ENCODE results near the gene ZNF205. TPM values are rescaled to one million over a fixed set of nuclear protein-coding genes. Genes with fewer than 3 reads are reported as not detected.

ZNF205 gene
- total and polyA plus RNA-seq, 2 of the 13 experiments (the other 11 are each of a cell fraction or from before 2014, with no cell fraction given) = 5.8 to 10.2 TPM

DNA sequence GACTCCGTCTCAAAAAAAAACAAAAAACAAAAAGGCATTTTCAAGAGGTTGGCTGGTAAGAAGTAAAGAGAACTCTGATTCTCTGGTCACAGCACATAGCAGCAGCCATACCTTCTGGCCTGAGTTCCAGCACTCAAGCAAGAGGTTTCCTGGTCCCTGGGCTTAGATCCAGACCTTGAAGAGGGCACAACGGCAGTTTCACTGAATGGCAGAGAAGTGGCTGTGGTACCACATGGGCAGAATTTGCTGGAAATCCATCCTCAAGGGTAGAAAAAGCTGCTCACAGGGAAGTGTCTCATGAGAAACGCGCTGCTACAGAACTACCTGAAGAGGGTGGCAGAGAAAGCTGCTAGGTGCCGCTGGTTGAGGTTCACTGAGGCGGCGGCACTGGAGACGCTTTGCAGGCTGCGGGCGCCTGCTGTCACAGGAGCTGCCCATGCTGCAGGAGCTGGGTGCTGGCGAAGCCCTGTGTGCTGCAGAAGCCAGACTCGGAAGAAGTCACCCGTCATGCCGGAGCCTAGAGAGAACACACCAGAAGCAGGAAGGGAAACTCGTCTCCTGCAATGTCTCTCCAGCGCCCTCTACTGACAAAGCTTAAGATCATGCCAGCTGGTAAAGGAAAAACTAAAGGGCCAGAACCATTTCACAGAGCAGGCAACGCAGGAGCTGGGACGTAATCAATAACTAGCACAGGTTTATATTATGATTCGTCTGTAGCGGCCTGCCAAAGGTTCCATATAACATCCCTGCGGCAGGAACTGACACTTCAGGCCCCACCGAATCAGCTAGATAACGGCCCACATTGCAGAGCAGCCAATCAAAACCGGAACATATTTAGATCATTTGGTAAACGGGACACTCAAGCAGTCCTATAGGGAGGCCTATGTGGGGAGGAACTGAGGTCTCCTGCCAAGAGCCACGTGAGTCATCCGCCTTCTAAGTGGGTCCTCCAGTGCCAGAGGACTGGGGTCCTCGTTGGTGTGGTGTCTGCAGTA lies 17.0 kb downstream of the ZNF205 start:
- Histone ChIP-seq H3K27me3 (ENCODE audit: control insufficient read depth in 1 of 2, insufficient read depth in 2 of 2, low read length in 2 of 2) (no peaks in the 10 kb centered on the region; a peak in 1 of 5 replicates), H3K4me2 (ENCODE audit: low read depth, low read length) (peak overlapping the region; percentile 73), H3K9ac (ENCODE audit: insufficient read depth, low read depth, low read length) (peak overlapping the region; percentile 40; the same call in 1 of the 2 replicates), H3K36me3 (replicated peaks in 1 of 2; ENCODE audit: control insufficient read depth in 1 of 2, insufficient read depth in 2 of 2, low read length in 2 of 2) (0 out of 5 replicates have a peak, but pooled peaks cover 0 to 2% of the 10 kb centered on the region in 2 experiments), H3K4me3 (replicated peaks in 1 of 3; ENCODE audit: insufficient read depth in 1 of 3, low read depth in 2 of 3, low read length in 3 of 3) (peak overlapping the region; percentile 25 to 67 (median 47); a peak in 5 of 6 replicates), H3K27ac (ENCODE audit: extremely low read length, insufficient read depth, low read length) (no peak overlapping the region), H3K79me2 (ENCODE audit: insufficient read depth, low read length) (peaks cover 13% of the 10 kb centered on the region), H3K4me1 (ENCODE audit: insufficient read depth, low read length) (peaks cover 46% of the 10 kb centered on the region), H4K20me1 (ENCODE audit: insufficient read depth, low read length) (peaks cover 7% of the 10 kb centered on the region), H2AFZ (ENCODE audit: low read length) (no peak overlapping the region), H3K9me3 (ENCODE audit: low read length) (no peaks in the 10 kb centered on the region)
- intact Hi-C loops (cut with micrococcal nuclease; ENCODE audit: unreplicated experiment) = loop anchor here (2.0 to 5.0 kb wide), 3 partner anchors 32 to 71 kb away; partner anchors contain the start of gene ZSCAN10
- DNase-seq (ENCODE audit: low spot score) = peak; percentile 82
- 37% methylated on average over 24 of the region's 28 CpGs for WGBS (ENCODE audit: low lambda C conversion rate)
- POLR2A ChIA-PET = interaction anchor here (0.8 to 2.8 kb wide), 13 partner anchors 16 to 105 kb away, joined by 3 to 17 read pairs (median 4); partner anchors contain the start of gene IL32
- FAIRE-seq = peak; percentile 4
- in situ Hi-C loops (cut with HindIII; ENCODE audit: extremely low pct_ligation_motif_present, low pct_unique_long_range_greater_than_20kb) = no loop called here
- CTCF ChIA-PET (ENCODE audit: low intra/inter-chr PET ratio, low total read pairs) = interaction anchor here (1.0 to 1.8 kb wide), 4 partner anchors 28 to 37 kb away, joined by 3 to 6 read pairs (median 4); no protein-coding TSS in a partner anchor
- peak; percentile 44 for ATAC-seq
- no TSS peak for BruUV-seq (replicated peaks)
- TF ChIP-seq RBFOX2 (IDR thresholded peaks at IDR 0.05; ENCODE audit: low read depth, low read length) (peak; percentile 22), KDM2A (CRISPR knock-in tag; IDR thresholded peaks at IDR 0.05; ENCODE audit: borderline replicate concordance, low read depth) (peak; percentile 65; the same call in 1 of the 2 replicates), XRCC5 (optimal IDR thresholded peaks at IDR 0.05; ENCODE audit: low read length) (peak; percentile 51), GABPB1 (CRISPR knock-in tag; IDR thresholded peaks at IDR 0.05) (peak; percentile 37; the same call in 1 of the 2 replicates), PAF1 (CRISPR knock-in tag; IDR thresholded peaks at IDR 0.05) (no peak), POLR2G (IDR thresholded peaks at IDR 0.05; ENCODE audit: low read depth, low read length) (peak; percentile 33), ELF1 (CRISPR knock-in tag; IDR thresholded peaks at IDR 0.05) (peak; percentile 60), FOXC1 (CRISPR knock-in tag; IDR thresholded peaks at IDR 0.05; ENCODE audit: borderline replicate concordance) (0 out of 2 replicates have a peak, but pooled peaks have one; percentile 8)
- TF ChIP-seq, protein P1, sequence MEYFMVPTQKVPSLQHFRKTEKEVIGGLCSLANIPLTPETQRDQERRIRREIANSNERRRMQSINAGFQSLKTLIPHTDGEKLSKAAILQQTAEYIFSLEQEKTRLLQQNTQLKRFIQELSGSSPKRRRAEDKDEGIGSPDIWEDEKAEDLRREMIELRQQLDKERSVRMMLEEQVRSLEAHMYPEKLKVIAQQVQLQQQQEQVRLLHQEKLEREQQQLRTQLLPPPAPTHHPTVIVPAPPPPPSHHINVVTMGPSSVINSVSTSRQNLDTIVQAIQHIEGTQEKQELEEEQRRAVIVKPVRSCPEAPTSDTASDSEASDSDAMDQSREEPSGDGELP (IDR thresholded peaks at IDR 0.05; ENCODE audit: borderline replicate concordance, low read depth) = peak; percentile 75; the same call in 1 of the 2 replicates
- TF ChIP-seq, protein P2, sequence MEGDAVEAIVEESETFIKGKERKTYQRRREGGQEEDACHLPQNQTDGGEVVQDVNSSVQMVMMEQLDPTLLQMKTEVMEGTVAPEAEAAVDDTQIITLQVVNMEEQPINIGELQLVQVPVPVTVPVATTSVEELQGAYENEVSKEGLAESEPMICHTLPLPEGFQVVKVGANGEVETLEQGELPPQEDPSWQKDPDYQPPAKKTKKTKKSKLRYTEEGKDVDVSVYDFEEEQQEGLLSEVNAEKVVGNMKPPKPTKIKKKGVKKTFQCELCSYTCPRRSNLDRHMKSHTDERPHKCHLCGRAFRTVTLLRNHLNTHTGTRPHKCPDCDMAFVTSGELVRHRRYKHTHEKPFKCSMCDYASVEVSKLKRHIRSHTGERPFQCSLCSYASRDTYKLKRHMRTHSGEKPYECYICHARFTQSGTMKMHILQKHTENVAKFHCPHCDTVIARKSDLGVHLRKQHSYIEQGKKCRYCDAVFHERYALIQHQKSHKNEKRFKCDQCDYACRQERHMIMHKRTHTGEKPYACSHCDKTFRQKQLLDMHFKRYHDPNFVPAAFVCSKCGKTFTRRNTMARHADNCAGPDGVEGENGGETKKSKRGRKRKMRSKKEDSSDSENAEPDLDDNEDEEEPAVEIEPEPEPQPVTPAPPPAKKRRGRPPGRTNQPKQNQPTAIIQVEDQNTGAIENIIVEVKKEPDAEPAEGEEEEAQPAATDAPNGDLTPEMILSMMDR (CRISPR knock-in tag; IDR thresholded peaks at IDR 0.05) = peak; percentile 88
- TF ChIP-seq, protein P3, sequence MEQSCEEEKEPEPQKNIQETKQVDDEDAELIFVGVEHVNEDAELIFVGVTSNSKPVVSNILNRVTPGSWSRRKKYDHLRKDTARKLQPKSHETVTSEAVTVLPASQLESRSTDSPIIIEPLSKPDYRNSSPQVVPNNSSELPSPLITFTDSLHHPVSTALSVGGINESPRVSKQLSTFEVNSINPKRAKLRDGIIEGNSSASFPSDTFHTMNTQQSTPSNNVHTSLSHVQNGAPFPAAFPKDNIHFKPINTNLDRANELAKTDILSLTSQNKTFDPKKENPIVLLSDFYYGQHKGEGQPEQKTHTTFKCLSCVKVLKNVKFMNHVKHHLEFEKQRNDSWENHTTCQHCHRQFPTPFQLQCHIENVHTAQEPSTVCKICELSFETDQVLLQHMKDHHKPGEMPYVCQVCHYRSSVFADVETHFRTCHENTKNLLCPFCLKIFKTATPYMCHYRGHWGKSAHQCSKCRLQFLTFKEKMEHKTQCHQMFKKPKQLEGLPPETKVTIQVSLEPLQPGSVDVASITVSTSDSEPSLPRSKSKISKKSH (CRISPR knock-in tag; IDR thresholded peaks at IDR 0.05; ENCODE audit: borderline replicate concordance) = no peak
- TF ChIP-seq, protein P4, sequence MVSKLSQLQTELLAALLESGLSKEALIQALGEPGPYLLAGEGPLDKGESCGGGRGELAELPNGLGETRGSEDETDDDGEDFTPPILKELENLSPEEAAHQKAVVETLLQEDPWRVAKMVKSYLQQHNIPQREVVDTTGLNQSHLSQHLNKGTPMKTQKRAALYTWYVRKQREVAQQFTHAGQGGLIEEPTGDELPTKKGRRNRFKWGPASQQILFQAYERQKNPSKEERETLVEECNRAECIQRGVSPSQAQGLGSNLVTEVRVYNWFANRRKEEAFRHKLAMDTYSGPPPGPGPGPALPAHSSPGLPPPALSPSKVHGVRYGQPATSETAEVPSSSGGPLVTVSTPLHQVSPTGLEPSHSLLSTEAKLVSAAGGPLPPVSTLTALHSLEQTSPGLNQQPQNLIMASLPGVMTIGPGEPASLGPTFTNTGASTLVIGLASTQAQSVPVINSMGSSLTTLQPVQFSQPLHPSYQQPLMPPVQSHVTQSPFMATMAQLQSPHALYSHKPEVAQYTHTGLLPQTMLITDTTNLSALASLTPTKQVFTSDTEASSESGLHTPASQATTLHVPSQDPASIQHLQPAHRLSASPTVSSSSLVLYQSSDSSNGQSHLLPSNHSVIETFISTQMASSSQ (IDR thresholded peaks at IDR 0.05; ENCODE audit: low read depth) = no peak
- TF ChIP-seq, protein P4 (CRISPR knock-in tag; IDR thresholded peaks at IDR 0.05; ENCODE audit: borderline replicate concordance) = peak; percentile 33; the same call in 1 of the 2 replicates

All from HepG2 (cell line).